ENCODE results near the gene ZBTB20. TPM values are rescaled to one million over a fixed set of nuclear protein-coding genes. Genes with fewer than 3 reads are reported as not detected.

Gene ZBTB20
- total and polyA plus RNA-seq, 5 donors from 2014 or later = 10.1 to 58.2 (median 13.2) TPM

DNA sequence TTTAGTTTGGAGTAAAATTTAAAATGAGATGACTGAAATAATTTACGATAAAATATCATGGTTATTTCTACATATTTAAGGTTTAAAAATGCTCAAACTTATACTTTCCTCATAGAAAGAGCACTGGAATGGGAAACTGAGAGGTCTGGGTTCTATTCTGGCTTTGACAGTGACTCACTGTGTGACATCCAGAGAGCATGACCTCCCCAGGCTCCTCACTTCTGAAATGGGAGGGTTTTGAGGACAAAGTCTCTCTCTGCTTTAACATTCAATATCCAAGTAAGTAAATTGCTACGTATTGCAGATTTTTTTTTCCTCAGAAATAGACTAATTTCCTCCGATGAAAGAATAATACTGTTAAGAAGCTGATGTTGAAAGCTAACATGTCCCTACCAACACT lies 618.6 kb downstream of the ZBTB20 start:
- Histone ChIP-seq H3K36me3 (ENCODE audit: control insufficient read depth, insufficient read depth, low read length) (no peaks in the 10 kb centered on the region), H3K27ac (ENCODE audit: insufficient read depth, low read length, poor library complexity, severe bottlenecking) (no peak overlapping the region), H3K27me3 (ENCODE audit: control insufficient read depth, insufficient read depth, low read length) (no peaks in the 10 kb centered on the region), H3K9me3 (ENCODE audit: control insufficient read depth in 2 of 2, low read length in 2 of 2) (no peaks in the 10 kb centered on the region), H3K4me1 (ENCODE audit: control insufficient read depth, insufficient read depth, low read length, poor library complexity, severe bottlenecking) (no peaks in the 10 kb centered on the region), H3K4me3 (ENCODE audit: low read depth, low read length) (no peak overlapping the region)
- H3K4me1 Mint-ChIP-seq = peaks cover 0 to 8% (median 5%) of the 10 kb centered on the region in 4 donors
- H3K36me3 Mint-ChIP-seq = peaks cover 20% of the 10 kb centered on the region
- ATAC-seq (ENCODE audit: low read depth in 2 of 2) = no peak
- peaks cover 0 to 4% (median 0%) of the 10 kb centered on the region in 7 donors for H3K9me3 Mint-ChIP-seq
- DNase-seq = no peak
- no peaks in the 10 kb centered on the region for H3K27me3 Mint-ChIP-seq
- H3K4me3 Mint-ChIP-seq = no peak overlapping the region
- peak overlapping the region in 1 of 3 donors; percentile 33 for H3K27ac Mint-ChIP-seq

DNA sequence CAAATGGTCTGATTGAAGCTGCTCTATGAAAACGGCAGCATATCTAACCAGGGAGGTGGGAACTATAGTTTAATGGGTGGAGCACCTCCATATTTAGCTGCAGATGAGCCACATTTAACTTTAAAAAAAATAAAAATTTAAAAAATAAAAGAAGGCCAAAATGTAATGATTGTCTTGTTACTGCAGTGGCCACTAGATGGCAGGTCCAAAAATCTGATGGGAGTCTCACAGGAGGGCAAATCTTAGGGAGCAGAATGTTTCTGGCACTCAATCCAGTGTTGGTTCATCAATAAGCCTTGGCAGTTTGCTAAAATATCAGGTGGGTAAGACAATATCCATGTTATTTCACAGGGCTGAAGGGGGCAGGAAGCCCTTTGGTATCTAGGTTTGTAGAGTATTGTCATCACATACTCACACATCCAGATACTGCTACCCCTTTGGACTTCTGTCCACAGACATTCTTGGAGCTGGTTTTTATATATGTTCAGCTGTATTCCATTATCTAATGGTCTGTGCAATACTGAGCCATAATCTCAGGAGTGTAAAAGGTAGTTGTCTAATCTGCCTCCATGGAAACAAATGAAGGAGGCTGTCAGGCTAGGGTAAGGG lies 619.9 kb downstream of the ZBTB20 start:
- H3K4me1 ChIP-seq (ENCODE audit: control insufficient read depth, insufficient read depth, low read length, poor library complexity, severe bottlenecking) = no peaks in the 10 kb centered on the region
- ATAC-seq (ENCODE audit: low read depth in 2 of 2) (no peak), DNase-seq (peak in 1 of 3 donors; percentile 4)
- no peaks in the 10 kb centered on the region for H3K27me3 ChIP-seq (ENCODE audit: control insufficient read depth, insufficient read depth, low read length)
- H3K9me3 ChIP-seq (ENCODE audit: control insufficient read depth in 2 of 2, low read length in 2 of 2) = no peaks in the 10 kb centered on the region
- no peak overlapping the region for H3K27ac ChIP-seq (ENCODE audit: insufficient read depth, low read length, poor library complexity, severe bottlenecking)
- H3K9me3 Mint-ChIP-seq = peaks cover 0 to 1% (median 0%) of the 10 kb centered on the region in 7 donors
- no peak overlapping the region for H3K27ac Mint-ChIP-seq
- peaks cover 0 to 6% (median 0%) of the 10 kb centered on the region in 4 donors for H3K4me1 Mint-ChIP-seq
- no peaks in the 10 kb centered on the region for H3K36me3 ChIP-seq (ENCODE audit: control insufficient read depth, insufficient read depth, low read length)
- H3K4me3 Mint-ChIP-seq = no peak overlapping the region
- H3K36me3 Mint-ChIP-seq = peaks cover 9% of the 10 kb centered on the region
- no peaks in the 10 kb centered on the region for H3K27me3 Mint-ChIP-seq
- no peak overlapping the region for H3K4me3 ChIP-seq (ENCODE audit: low read depth, low read length)

DNA sequence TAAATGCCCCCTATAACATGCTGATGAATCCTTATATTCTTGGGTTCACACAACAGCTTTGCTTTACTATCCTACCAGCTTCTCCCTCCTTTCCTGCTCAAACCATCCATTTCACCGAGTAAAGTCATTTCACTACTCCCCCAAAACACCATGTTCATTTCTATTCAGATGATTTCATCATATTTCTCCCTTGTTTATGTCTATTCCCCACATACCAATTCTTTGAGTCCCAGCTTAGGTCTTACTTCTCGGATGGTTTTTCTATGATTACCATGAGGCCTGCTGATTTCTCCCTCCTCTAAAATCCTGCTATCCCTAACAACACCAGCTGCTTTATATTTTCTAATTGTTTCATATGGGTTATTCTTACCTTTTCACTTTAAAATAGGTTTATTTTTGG lies 621.8 kb downstream of the ZBTB20 start:
- no peaks in the 10 kb centered on the region for H3K36me3 ChIP-seq (ENCODE audit: control insufficient read depth, insufficient read depth, low read length)
- H3K27ac Mint-ChIP-seq = no peak overlapping the region
- H3K4me1 ChIP-seq (ENCODE audit: control insufficient read depth, insufficient read depth, low read length, poor library complexity, severe bottlenecking) = no peaks in the 10 kb centered on the region
- H3K9me3 Mint-ChIP-seq = no peaks in the 10 kb centered on the region
- H3K27me3 ChIP-seq (ENCODE audit: control insufficient read depth, insufficient read depth, low read length) = no peaks in the 10 kb centered on the region
- H3K4me1 Mint-ChIP-seq = no peaks in the 10 kb centered on the region
- no peak overlapping the region for H3K27ac ChIP-seq (ENCODE audit: insufficient read depth, low read length, poor library complexity, severe bottlenecking)
- H3K27me3 Mint-ChIP-seq = no peaks in the 10 kb centered on the region
- ATAC-seq (ENCODE audit: low read depth in 2 of 2) (no peak), DNase-seq (no peak)
- H3K4me3 ChIP-seq (ENCODE audit: low read depth, low read length) = no peak overlapping the region
- H3K9me3 ChIP-seq (ENCODE audit: control insufficient read depth in 2 of 2, low read length in 2 of 2) = no peaks in the 10 kb centered on the region
- no peak overlapping the region for H3K4me3 Mint-ChIP-seq
- H3K36me3 Mint-ChIP-seq = peaks cover 4% of the 10 kb centered on the region

DNA sequence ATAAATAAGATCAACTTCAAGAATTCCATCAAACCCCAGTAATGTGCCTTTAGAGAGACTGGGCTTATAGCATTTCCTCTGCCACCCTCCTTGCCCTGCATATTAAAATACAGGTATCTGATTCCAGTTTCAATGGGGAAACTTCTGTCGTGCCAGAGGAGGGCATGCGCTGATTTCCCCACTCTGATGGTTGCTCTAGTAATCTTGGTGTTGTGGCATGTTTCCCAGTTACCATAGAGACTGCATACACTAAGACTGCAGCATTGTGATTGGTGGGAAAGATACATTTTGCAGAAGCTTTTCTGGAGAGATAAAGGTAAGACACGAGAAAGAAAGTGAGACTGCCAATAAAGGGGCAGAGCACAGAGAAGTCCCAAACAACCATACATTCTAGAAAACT lies 627.7 kb downstream of the ZBTB20 start:
- H3K4me1 Mint-ChIP-seq = peaks cover 0 to 3% (median 0%) of the 10 kb centered on the region in 4 donors
- peak in 2 of 3 donors; percentile 14 to 26 for DNase-seq
- Histone ChIP-seq H3K9me3 (ENCODE audit: control insufficient read depth in 2 of 2, low read length in 2 of 2) (no peaks in the 10 kb centered on the region), H3K27ac (ENCODE audit: insufficient read depth, low read length, poor library complexity, severe bottlenecking) (no peak overlapping the region), H3K27me3 (ENCODE audit: control insufficient read depth, insufficient read depth, low read length) (no peaks in the 10 kb centered on the region), H3K4me3 (ENCODE audit: low read depth, low read length) (no peak overlapping the region), H3K4me1 (ENCODE audit: control insufficient read depth, insufficient read depth, low read length, poor library complexity, severe bottlenecking) (no peaks in the 10 kb centered on the region), H3K36me3 (ENCODE audit: control insufficient read depth, insufficient read depth, low read length) (no peaks in the 10 kb centered on the region)
- H3K27me3 Mint-ChIP-seq = no peaks in the 10 kb centered on the region
- peaks cover 7% of the 10 kb centered on the region for H3K36me3 Mint-ChIP-seq
- H3K27ac Mint-ChIP-seq = no peak overlapping the region
- no peak overlapping the region for H3K4me3 Mint-ChIP-seq
- no peaks in the 10 kb centered on the region for H3K9me3 Mint-ChIP-seq
- peak; percentile 44 to 69 for ATAC-seq (ENCODE audit: low read depth in 2 of 2)

DNA sequence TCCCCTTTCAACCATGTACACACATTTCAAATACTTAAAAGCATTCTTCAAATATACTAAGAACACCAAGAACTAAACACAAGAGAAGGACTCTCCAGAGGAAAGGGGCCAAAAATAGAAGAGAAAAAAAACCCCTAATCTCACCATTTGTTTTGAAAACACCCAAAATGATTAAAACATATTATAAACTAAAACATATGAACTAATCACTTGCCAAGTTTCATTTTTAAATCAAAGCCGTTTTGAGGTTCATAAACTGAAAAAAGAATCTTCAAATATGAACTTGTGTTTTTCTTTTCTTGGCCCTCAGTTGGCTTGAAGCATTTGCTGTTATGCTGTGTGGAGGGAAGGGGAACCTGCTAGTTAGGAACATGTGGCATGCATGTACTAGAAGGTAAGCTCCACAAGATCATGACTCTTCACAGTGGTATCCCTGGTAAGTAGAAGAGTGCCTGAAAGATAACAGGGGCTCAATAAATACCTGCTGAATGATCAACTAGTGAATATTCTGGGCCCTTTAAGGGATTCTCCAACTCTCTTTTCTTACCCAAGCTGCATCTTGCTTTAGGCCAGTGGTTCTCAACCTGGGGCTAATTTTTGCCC lies 628.8 kb downstream of the ZBTB20 start:
- no peaks in the 10 kb centered on the region for H3K27me3 ChIP-seq (ENCODE audit: control insufficient read depth, insufficient read depth, low read length)
- H3K9me3 ChIP-seq (ENCODE audit: control insufficient read depth in 2 of 2, low read length in 2 of 2) = no peaks in the 10 kb centered on the region
- Mint-ChIP-seq H3K9me3 (no peaks in the 10 kb centered on the region), H3K27me3 (no peaks in the 10 kb centered on the region), H3K4me1 (peaks cover 0 to 3% (median 0%) of the 10 kb centered on the region in 4 donors), H3K36me3 (peaks cover 17% of the 10 kb centered on the region), H3K27ac (no peak overlapping the region), H3K4me3 (no peak overlapping the region)
- H3K27ac ChIP-seq (ENCODE audit: insufficient read depth, low read length, poor library complexity, severe bottlenecking) = no peak overlapping the region
- DNase-seq = no peak
- no peak overlapping the region for H3K4me3 ChIP-seq (ENCODE audit: low read depth, low read length)
- H3K36me3 ChIP-seq (ENCODE audit: control insufficient read depth, insufficient read depth, low read length) = no peaks in the 10 kb centered on the region
- H3K4me1 ChIP-seq (ENCODE audit: control insufficient read depth, insufficient read depth, low read length, poor library complexity, severe bottlenecking) = no peaks in the 10 kb centered on the region
- no peak for ATAC-seq (ENCODE audit: low read depth in 2 of 2)

DNA sequence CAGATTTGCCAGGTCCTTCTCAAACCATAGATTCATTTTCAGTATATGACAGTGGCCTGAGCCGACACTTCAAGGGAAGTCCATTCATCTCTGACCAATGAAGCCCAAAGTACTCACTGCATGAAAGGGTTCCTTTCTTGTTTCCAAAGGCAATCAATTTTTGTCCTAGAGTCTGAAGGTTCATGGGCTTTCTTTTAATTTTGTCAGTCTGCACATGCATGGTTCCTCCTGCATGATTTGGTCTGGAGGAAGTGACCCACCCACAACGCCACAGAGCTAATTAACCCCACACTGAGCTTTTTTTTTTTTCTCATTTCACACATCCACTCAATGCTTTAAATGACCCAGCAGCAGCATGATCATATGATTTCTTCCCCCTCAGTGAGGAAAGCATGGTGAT lies 636.9 kb downstream of the ZBTB20 start:
- H3K9me3 Mint-ChIP-seq = no peaks in the 10 kb centered on the region
- no peaks in the 10 kb centered on the region for H3K27me3 ChIP-seq (ENCODE audit: control insufficient read depth, insufficient read depth, low read length)
- no peak overlapping the region for H3K27ac Mint-ChIP-seq

DNA sequence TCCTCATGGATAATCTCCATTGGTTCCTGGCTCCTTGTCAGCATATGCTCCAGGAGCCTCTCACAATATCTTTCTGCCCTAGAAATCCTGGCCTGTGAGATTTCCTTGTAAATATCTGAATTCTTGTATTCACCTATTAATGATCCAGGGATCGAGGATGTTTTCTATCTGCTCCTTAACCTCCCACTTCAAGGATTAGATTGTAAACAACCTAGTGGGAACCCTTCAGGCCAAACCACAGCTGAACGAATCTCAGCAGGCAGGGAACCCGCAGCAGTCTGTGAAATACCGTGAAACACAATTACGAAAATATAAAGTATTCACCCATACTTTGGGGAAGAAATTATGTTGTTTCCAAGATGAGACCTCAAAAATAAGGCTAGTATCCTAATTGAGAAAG lies 637.3 kb downstream of the ZBTB20 start:
- Mint-ChIP-seq H3K36me3 (peaks cover 12% of the 10 kb centered on the region), H3K4me1 (peaks cover 0 to 8% (median 3%) of the 10 kb centered on the region in 4 donors), H3K4me3 (no peak overlapping the region), H3K27me3 (peaks cover 9% of the 10 kb centered on the region), H3K9me3 (no peaks in the 10 kb centered on the region), H3K27ac (no peak overlapping the region)
- no peaks in the 10 kb centered on the region for H3K4me1 ChIP-seq (ENCODE audit: control insufficient read depth, insufficient read depth, low read length, poor library complexity, severe bottlenecking)
- no peak overlapping the region for H3K4me3 ChIP-seq (ENCODE audit: low read depth, low read length)
- ATAC-seq (ENCODE audit: low read depth in 2 of 2) = no peak
- DNase-seq = no peak
- no peak overlapping the region for H3K27ac ChIP-seq (ENCODE audit: insufficient read depth, low read length, poor library complexity, severe bottlenecking)
- no peaks in the 10 kb centered on the region for H3K27me3 ChIP-seq (ENCODE audit: control insufficient read depth, insufficient read depth, low read length)
- no peaks in the 10 kb centered on the region for H3K9me3 ChIP-seq (ENCODE audit: control insufficient read depth in 2 of 2, low read length in 2 of 2)
- no peaks in the 10 kb centered on the region for H3K36me3 ChIP-seq (ENCODE audit: control insufficient read depth, insufficient read depth, low read length)

More for the DNA sequence above, 636.9 kb downstream of the ZBTB20 start:
- no peaks in the 10 kb centered on the region for H3K9me3 ChIP-seq (ENCODE audit: control insufficient read depth in 2 of 2, low read length in 2 of 2)
- ATAC-seq (ENCODE audit: low read depth in 2 of 2) (no peak), DNase-seq (no peak)
- H3K4me3 ChIP-seq (ENCODE audit: low read depth, low read length) = no peak overlapping the region
- H3K4me3 Mint-ChIP-seq = no peak overlapping the region
- peaks cover 12% of the 10 kb centered on the region for H3K36me3 Mint-ChIP-seq
- no peaks in the 10 kb centered on the region for H3K36me3 ChIP-seq (ENCODE audit: control insufficient read depth, insufficient read depth, low read length)
- H3K4me1 ChIP-seq (ENCODE audit: control insufficient read depth, insufficient read depth, low read length, poor library complexity, severe bottlenecking) = no peaks in the 10 kb centered on the region
- H3K27me3 Mint-ChIP-seq = peaks cover 9% of the 10 kb centered on the region
- peaks cover 0 to 8% (median 3%) of the 10 kb centered on the region in 4 donors for H3K4me1 Mint-ChIP-seq
- H3K27ac ChIP-seq (ENCODE audit: insufficient read depth, low read length, poor library complexity, severe bottlenecking) = no peak overlapping the region

DNA sequence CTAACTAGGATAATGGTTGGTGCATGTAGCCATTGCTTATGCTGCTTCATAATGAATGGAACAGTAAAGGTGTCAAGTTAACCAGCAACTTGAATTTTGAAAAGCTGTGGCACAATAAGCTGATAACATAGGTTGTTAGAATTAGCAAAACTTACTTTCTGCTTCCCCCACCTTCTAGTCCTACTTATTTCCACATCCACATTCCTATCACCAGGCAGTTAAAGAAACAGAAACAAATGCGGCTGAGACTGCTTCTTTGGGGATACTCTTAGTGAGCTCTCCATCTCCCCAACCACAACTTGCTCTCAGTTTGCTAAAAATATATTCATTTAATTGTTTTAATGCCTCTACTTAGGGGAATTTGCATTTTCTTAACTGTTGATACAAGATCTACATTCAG lies 638.1 kb downstream of the ZBTB20 start:
- Histone ChIP-seq H3K27me3 (ENCODE audit: control insufficient read depth, insufficient read depth, low read length) (no peaks in the 10 kb centered on the region), H3K27ac (ENCODE audit: insufficient read depth, low read length, poor library complexity, severe bottlenecking) (no peak overlapping the region), H3K4me1 (ENCODE audit: control insufficient read depth, insufficient read depth, low read length, poor library complexity, severe bottlenecking) (no peaks in the 10 kb centered on the region), H3K36me3 (ENCODE audit: control insufficient read depth, insufficient read depth, low read length) (no peaks in the 10 kb centered on the region), H3K4me3 (ENCODE audit: low read depth, low read length) (no peak overlapping the region), H3K9me3 (ENCODE audit: control insufficient read depth in 2 of 2, low read length in 2 of 2) (no peaks in the 10 kb centered on the region)
- H3K27me3 Mint-ChIP-seq = peaks cover 9% of the 10 kb centered on the region
- H3K9me3 Mint-ChIP-seq = no peaks in the 10 kb centered on the region
- no peak overlapping the region for H3K4me3 Mint-ChIP-seq
- no peak overlapping the region for H3K27ac Mint-ChIP-seq
- DNase-seq (no peak), ATAC-seq (ENCODE audit: low read depth in 2 of 2) (no peak)
- peaks cover 0 to 8% (median 3%) of the 10 kb centered on the region in 4 donors for H3K4me1 Mint-ChIP-seq
- H3K36me3 Mint-ChIP-seq = peaks cover 7% of the 10 kb centered on the region

All from CD4-positive, CD25-positive, alpha-beta regulatory T cell (primary cell).